Effector memory CD8-positive, alpha-beta T cell (primary cell): ENCODE measurements around the gene FRMD8.

Experiments used
- ATAC-seq: fragments of 150-1000 bp; cut with Tn5 transposase; replicated peaks from 2 replicates; pipeline ENCODE4 v1.10.0; 2021; ENCODE audit warnings: mild to moderate bottlenecking, moderate library complexity
- DNase-seq, 3 experiments: peaks; one replicate each; pipeline ENCODE4 v3.0.0; 2021
- H3K27ac Mint-ChIP-seq, 2 donors: one replicate each; pipeline ENCODE4 v1.8.0; 2022; ENCODE audit warnings: mild to moderate bottlenecking in 2 of 2, mixed read lengths in 2 of 2, moderate library complexity in 2 of 2
- H3K27me3 Mint-ChIP-seq, 2 donors: one replicate each; pipeline ENCODE4 v1.8.0; 2022; ENCODE audit warnings: mixed read lengths in 2 of 2
- H3K36me3 Mint-ChIP-seq: one replicate; pipeline ENCODE4 v1.8.0; 2022; ENCODE audit warnings: mild to moderate bottlenecking, moderate library complexity, mixed read lengths; ENCODE audit not compliant: insufficient read depth
- H3K4me1 Mint-ChIP-seq, 2 donors: one replicate each; pipeline ENCODE4 v1.8.0; 2022; ENCODE audit warnings: low read depth in 2 of 2, mixed read lengths in 2 of 2
- H3K4me3 Mint-ChIP-seq, 2 donors: one replicate each; pipeline ENCODE4 v1.8.0; 2022; ENCODE audit warnings: mild to moderate bottlenecking in 2 of 2, mixed read lengths in 2 of 2, moderate library complexity in 2 of 2
- H3K9me3 Mint-ChIP-seq, 2 donors: one replicate each; pipeline ENCODE4 v1.8.0; 2022; ENCODE audit warnings: mixed read lengths in 2 of 2

FRMD8 gene

GRCh38 chr11:65423516-65424204 is 37.2 kb downstream of the FRMD8 start:
- DNase-seq, result no peak
- no peaks in the 10 kb centered on the region for H3K27me3 Mint-ChIP-seq
- H3K36me3 Mint-ChIP-seq, result peaks cover 98% of the 10 kb centered on the region

GRCh38 chr11:65424205-65425104 is 38.0 kb downstream of the FRMD8 start:
- Mint-ChIP-seq H3K9me3 (no peaks in the 10 kb centered on the region), H3K36me3 (peaks cover 98% of the 10 kb centered on the region), H3K4me1 (peaks cover 71 to 74% of the 10 kb centered on the region in 2 donors), H3K27me3 (no peaks in the 10 kb centered on the region), H3K27ac (peak overlapping the region; percentile 99), H3K4me3 (peak overlapping the region; percentile 100)
- DNase-seq (peak; percentile 49 to 52 (median 51)), ATAC-seq (no peak)

More at GRCh38 chr11:65423516-65424204, 37.2 kb downstream of the FRMD8 start:
- peaks cover 71 to 75% of the 10 kb centered on the region in 2 donors for H3K4me1 Mint-ChIP-seq
- peak overlapping the region; percentile 99 for H3K27ac Mint-ChIP-seq
- no peaks in the 10 kb centered on the region for H3K9me3 Mint-ChIP-seq
- H3K4me3 Mint-ChIP-seq, result peak overlapping the region; percentile 100
- ATAC-seq, result no peak

- Mint-ChIP-seq H3K27me3 (no peaks in the 10 kb centered on the region), H3K9me3 (no peaks in the 10 kb centered on the region), H3K27ac (peak overlapping the region; percentile 99), H3K36me3 (peaks cover 99% of the 10 kb centered on the region), H3K4me3 (peak overlapping the region; percentile 100), H3K4me1 (peaks cover 74% of the 10 kb centered on the region in 2 donors)
- DNase-seq, result peak; percentile 80 to 84 (median 82)
- peak; percentile 58 for ATAC-seq
Measured at GRCh38 chr11:65425105-65425970, 38.9 kb downstream of the FRMD8 start.

GRCh38 chr11:65425971-65426838 is 39.8 kb downstream of the FRMD8 start:
- Mint-ChIP-seq H3K36me3 (peaks cover 99% of the 10 kb centered on the region), H3K27me3 (no peaks in the 10 kb centered on the region), H3K9me3 (no peaks in the 10 kb centered on the region), H3K27ac (peak overlapping the region; percentile 99), H3K4me1 (peaks cover 74 to 75% of the 10 kb centered on the region in 2 donors), H3K4me3 (peak overlapping the region; percentile 100)
- ATAC-seq (peak; percentile 31), DNase-seq (no peak)

- ATAC-seq (no peak), DNase-seq (no peak)
- H3K27me3 Mint-ChIP-seq, result no peaks in the 10 kb centered on the region
- no peaks in the 10 kb centered on the region for H3K9me3 Mint-ChIP-seq
- H3K4me3 Mint-ChIP-seq, result peak overlapping the region; percentile 100
- peaks cover 99% of the 10 kb centered on the region for H3K36me3 Mint-ChIP-seq
- H3K4me1 Mint-ChIP-seq, result peaks cover 77 to 84% of the 10 kb centered on the region in 2 donors
- peak overlapping the region; percentile 99 for H3K27ac Mint-ChIP-seq
Measured at GRCh38 chr11:65426839-65427690, 40.6 kb downstream of the FRMD8 start.

GRCh38 chr11:65427691-65428577 is 41.5 kb downstream of the FRMD8 start:
- Mint-ChIP-seq H3K4me3 (peak overlapping the region; percentile 100), H3K27me3 (no peaks in the 10 kb centered on the region), H3K36me3 (peaks cover 96% of the 10 kb centered on the region), H3K4me1 (peaks cover 75 to 86% of the 10 kb centered on the region in 2 donors), H3K9me3 (no peaks in the 10 kb centered on the region), H3K27ac (peak overlapping the region; percentile 99)
- DNase-seq, result no peak
- no peak for ATAC-seq

GRCh38 chr11:65428578-65429067 is 42.2 kb downstream of the FRMD8 start:
- H3K27me3 Mint-ChIP-seq, result no peaks in the 10 kb centered on the region
- no peak for DNase-seq
- H3K9me3 Mint-ChIP-seq, result no peaks in the 10 kb centered on the region
- peaks cover 95% of the 10 kb centered on the region for H3K36me3 Mint-ChIP-seq
- ATAC-seq, result no peak
- H3K4me1 Mint-ChIP-seq, result peaks cover 74 to 89% of the 10 kb centered on the region in 2 donors
- peak overlapping the region; percentile 99 for H3K27ac Mint-ChIP-seq
- H3K4me3 Mint-ChIP-seq, result peak overlapping the region; percentile 100

GRCh38 chr11:65429068-65429681 is 42.7 kb downstream of the FRMD8 start:
- H3K4me1 Mint-ChIP-seq, result peaks cover 74 to 92% of the 10 kb centered on the region in 2 donors
- peak overlapping the region; percentile 100 for H3K4me3 Mint-ChIP-seq
- peak overlapping the region; percentile 94 to 99 for H3K27ac Mint-ChIP-seq
- ATAC-seq (no peak), DNase-seq (no peak)
- H3K27me3 Mint-ChIP-seq, result no peaks in the 10 kb centered on the region
- peaks cover 93% of the 10 kb centered on the region for H3K36me3 Mint-ChIP-seq
- no peaks in the 10 kb centered on the region for H3K9me3 Mint-ChIP-seq

GRCh38 chr11:65429724-65430405 is 43.4 kb downstream of the FRMD8 start:
- H3K4me3 Mint-ChIP-seq, result peak overlapping the region; percentile 100
- DNase-seq (no peak), ATAC-seq (no peak)
- H3K9me3 Mint-ChIP-seq, result no peaks in the 10 kb centered on the region
- H3K4me1 Mint-ChIP-seq, result peaks cover 71 to 91% of the 10 kb centered on the region in 2 donors
- no peaks in the 10 kb centered on the region for H3K27me3 Mint-ChIP-seq
- peak overlapping the region; percentile 94 to 99 for H3K27ac Mint-ChIP-seq
- peaks cover 93% of the 10 kb centered on the region for H3K36me3 Mint-ChIP-seq
